ENCODE measurements around the gene GUCA1A.
"Not testable (repeated sequence)": the region's sequence is repeated elsewhere in the genome, so short reads cannot be mapped to it uniquely, and the experiment has no call there.

The GUCA1A gene

DNA sequence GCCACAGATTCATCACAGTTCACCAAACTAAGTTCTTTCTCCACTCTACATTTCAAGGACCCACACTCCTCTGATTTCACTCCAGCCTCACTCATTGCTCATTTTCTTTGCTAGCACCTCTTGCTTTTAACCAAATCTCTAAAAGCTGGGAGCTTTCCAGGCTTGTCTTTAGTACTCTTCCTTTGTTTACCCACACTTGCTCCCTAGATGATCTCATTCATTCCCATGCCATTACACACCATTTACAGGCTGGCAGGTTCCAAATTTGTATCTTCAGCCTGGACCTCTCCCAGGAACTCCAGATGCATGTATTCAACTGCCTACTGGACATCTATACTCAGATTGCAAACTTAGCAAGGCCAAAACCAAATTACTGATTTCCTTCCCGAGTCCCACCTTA, 26.9 kb downstream of the GUCA1A start:
- no peak for TF ChIP-seq YY1 (IDR thresholded peaks at IDR 0.05; ENCODE audit: insufficient read depth, insufficient read length)
- TF ChIP-seq SUZ12 (IDR thresholded peaks at IDR 0.05; ENCODE audit: extremely low read depth, insufficient read depth, insufficient read length) = no peak
- no peak for TF ChIP-seq ZNF274 (IDR thresholded peaks at IDR 0.05; ENCODE audit: low read depth, low read length)
- H3K9me3 ChIP-seq (ENCODE audit: insufficient read depth, low read length) = no peaks in the 10 kb centered on the region
- no peak overlapping the region for H3K4me3 ChIP-seq (ENCODE audit: insufficient read length, low read depth)
- no peak overlapping the region for H3K9ac ChIP-seq (ENCODE audit: insufficient read length, low read depth)
- no peaks in the 10 kb centered on the region for H3K27me3 ChIP-seq (ENCODE audit: insufficient read depth, insufficient read length)
- H3K4me1 ChIP-seq (ENCODE audit: insufficient read depth, insufficient read length) = no peaks in the 10 kb centered on the region
- no peak for DNase-seq (ENCODE audit: low read depth, low spot score)
- no peaks in the 10 kb centered on the region for H3K36me3 ChIP-seq (ENCODE audit: insufficient read depth, insufficient read length, low read length)

DNA sequence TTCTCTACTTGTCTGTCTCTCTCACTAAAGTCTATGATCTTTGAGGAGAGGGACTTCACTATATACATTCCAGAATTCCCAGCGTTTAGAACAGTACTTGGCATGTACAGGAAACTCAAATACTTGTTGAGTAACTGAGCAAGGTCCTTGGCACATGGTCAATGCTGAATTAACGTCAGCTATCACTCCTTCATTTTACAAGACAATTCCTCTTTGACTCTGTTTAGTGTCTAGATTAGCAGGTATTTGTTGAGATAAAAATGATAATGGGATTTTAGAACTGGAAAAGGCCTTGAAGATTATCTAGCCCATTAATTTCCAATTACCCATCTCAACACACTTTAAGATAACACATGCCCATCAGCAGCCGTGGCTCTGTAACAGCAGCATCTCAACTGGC, 28.2 kb downstream of the GUCA1A start:
- Histone ChIP-seq H3K4me3 (ENCODE audit: insufficient read length, low read depth) (no peak overlapping the region), H3K9me3 (ENCODE audit: insufficient read depth, low read length) (no peaks in the 10 kb centered on the region), H3K4me1 (ENCODE audit: insufficient read depth, insufficient read length) (no peaks in the 10 kb centered on the region), H3K36me3 (ENCODE audit: insufficient read depth, insufficient read length, low read length) (no peaks in the 10 kb centered on the region), H3K27me3 (ENCODE audit: insufficient read depth, insufficient read length) (no peaks in the 10 kb centered on the region), H3K9ac (ENCODE audit: insufficient read length, low read depth) (no peak overlapping the region)
- DNase-seq (ENCODE audit: low read depth, low spot score) = no peak
- TF ChIP-seq SUZ12 (IDR thresholded peaks at IDR 0.05; ENCODE audit: extremely low read depth, insufficient read depth, insufficient read length) (no peak), ZNF274 (IDR thresholded peaks at IDR 0.05; ENCODE audit: low read depth, low read length) (no peak), YY1 (IDR thresholded peaks at IDR 0.05; ENCODE audit: insufficient read depth, insufficient read length) (no peak)

DNA sequence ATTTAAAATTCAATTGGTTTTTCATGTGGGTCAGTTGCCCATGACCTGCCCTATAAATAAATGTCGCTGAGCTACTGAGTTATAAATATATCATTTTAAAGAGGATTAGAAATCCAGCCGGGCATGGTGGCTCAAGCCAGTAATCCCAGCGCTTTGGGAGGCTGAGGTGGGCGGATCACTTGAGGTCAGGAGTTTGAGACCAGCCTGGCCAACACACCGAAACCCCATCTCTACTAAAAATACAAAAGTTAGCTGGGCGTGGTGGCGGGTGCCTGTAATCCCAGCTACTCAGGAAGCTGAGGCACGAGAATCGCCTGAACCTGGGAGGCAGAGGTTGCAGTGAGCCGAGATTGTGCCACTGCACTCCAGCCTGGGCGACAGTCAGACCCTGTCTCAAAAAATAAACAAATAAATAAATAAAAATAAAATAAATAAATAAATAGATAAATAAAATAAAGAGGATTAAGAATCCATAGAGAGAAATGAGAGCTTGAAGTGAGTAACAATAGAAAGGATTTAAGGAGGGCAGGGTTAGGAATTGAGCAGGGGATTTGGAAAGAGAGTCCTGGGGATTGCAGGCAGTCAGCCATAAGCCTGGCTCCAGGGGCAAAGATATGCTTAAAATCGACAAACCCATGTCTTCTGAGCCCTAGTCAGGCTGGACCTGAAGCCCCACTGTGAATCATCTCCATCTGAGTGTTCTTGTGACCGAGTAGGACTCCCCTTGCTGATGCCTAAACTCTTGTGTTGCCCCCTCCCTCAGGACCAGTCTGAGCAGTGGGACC, 29.2 kb downstream of the GUCA1A start:
- H3K27me3 ChIP-seq (ENCODE audit: insufficient read depth, insufficient read length); H3K4me1 ChIP-seq (ENCODE audit: insufficient read depth, insufficient read length); H3K36me3 ChIP-seq (ENCODE audit: insufficient read depth, insufficient read length, low read length); H3K9me3 ChIP-seq (ENCODE audit: insufficient read depth, low read length); H3K9ac ChIP-seq (ENCODE audit: insufficient read length, low read depth); H3K4me3 ChIP-seq (ENCODE audit: insufficient read length, low read depth); DNase-seq (ENCODE audit: low read depth, low spot score): not testable (repeated sequence)

DNA sequence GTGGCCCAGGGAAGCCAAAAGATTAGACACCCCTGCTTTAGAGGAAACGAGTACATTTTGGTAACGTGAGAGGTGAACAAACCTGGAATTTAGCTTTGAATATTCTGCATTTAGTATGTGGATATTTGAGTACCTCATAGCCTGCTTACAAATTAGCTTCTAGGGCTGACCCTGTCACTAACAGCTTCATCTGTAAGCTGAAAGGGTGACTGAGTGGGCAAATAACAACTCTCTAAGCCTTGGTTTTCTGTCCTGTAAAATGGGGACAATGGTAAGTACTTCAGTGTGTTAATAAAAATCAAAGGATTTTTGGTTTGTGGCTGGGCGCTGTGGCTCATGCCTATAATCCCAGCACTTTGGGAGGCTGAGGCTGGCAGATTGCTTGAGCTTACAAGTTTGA, 30.0 kb downstream of the GUCA1A start:
- no peak for DNase-seq (ENCODE audit: low read depth, low spot score)
- TF ChIP-seq SUZ12 (IDR thresholded peaks at IDR 0.05; ENCODE audit: extremely low read depth, insufficient read depth, insufficient read length) (no peak), YY1 (IDR thresholded peaks at IDR 0.05; ENCODE audit: insufficient read depth, insufficient read length) (no peak), ZNF274 (IDR thresholded peaks at IDR 0.05; ENCODE audit: low read depth, low read length) (no peak)
- H3K4me1 ChIP-seq (ENCODE audit: insufficient read depth, insufficient read length) = no peaks in the 10 kb centered on the region
- H3K27me3 ChIP-seq (ENCODE audit: insufficient read depth, insufficient read length) = no peaks in the 10 kb centered on the region
- no peaks in the 10 kb centered on the region for H3K9me3 ChIP-seq (ENCODE audit: insufficient read depth, low read length)
- H3K4me3 ChIP-seq (ENCODE audit: insufficient read length, low read depth) = no peak overlapping the region
- H3K9ac ChIP-seq (ENCODE audit: insufficient read length, low read depth) = no peak overlapping the region
- no peaks in the 10 kb centered on the region for H3K36me3 ChIP-seq (ENCODE audit: insufficient read depth, insufficient read length, low read length)

DNA sequence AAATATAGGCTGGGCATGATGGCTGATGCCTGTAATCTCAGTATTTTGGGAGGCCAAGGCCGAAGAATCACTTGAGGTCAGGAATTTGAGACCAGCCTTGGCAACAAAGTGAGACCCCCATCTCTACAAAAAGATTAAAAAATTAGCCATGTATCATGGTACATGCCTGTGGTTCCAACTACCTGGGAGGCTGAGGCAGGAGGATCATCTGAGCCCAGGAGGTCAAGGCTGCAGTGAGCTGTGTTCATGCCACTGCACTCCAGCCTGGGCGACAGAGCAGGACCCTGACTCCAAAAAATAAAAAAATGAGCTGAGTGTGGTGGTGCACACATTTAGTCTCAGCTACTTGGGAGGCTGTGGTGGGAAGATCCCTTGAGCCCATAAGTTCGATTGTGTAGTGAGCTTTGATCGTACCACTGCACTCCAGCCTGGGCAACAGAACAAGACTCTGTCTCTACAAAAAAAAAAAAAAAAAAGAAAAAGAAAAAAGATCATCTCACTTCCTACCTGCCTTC, 31.7 kb downstream of the GUCA1A start:
- TF ChIP-seq ZNF274 (IDR thresholded peaks at IDR 0.05; ENCODE audit: low read depth, low read length) = no peak
- no peak for TF ChIP-seq SUZ12 (IDR thresholded peaks at IDR 0.05; ENCODE audit: extremely low read depth, insufficient read depth, insufficient read length)
- TF ChIP-seq YY1 (IDR thresholded peaks at IDR 0.05; ENCODE audit: insufficient read depth, insufficient read length) = no peak
- H3K9me3 ChIP-seq (ENCODE audit: insufficient read depth, low read length) = no peaks in the 10 kb centered on the region
- DNase-seq (ENCODE audit: low read depth, low spot score) = no peak
- H3K4me3 ChIP-seq (ENCODE audit: insufficient read length, low read depth) = no peak overlapping the region
- H3K36me3 ChIP-seq (ENCODE audit: insufficient read depth, insufficient read length, low read length) = peaks cover 11% of the 10 kb centered on the region
- H3K9ac ChIP-seq (ENCODE audit: insufficient read length, low read depth) = no peak overlapping the region
- H3K27me3 ChIP-seq (ENCODE audit: insufficient read depth, insufficient read length) = no peaks in the 10 kb centered on the region
- H3K4me1 ChIP-seq (ENCODE audit: insufficient read depth, insufficient read length) = no peaks in the 10 kb centered on the region

GRCh38 chr6:42207559-42207958, 34.4 kb downstream of the GUCA1A start:
- not testable (repeated sequence) for H3K4me3 ChIP-seq (ENCODE audit: insufficient read length, low read depth); H3K27me3 ChIP-seq (ENCODE audit: insufficient read depth, insufficient read length); H3K4me1 ChIP-seq (ENCODE audit: insufficient read depth, insufficient read length); H3K9ac ChIP-seq (ENCODE audit: insufficient read length, low read depth); H3K9me3 ChIP-seq (ENCODE audit: insufficient read depth, low read length); DNase-seq (ENCODE audit: low read depth, low spot score)
- peaks cover 27% of the 10 kb centered on the region for H3K36me3 ChIP-seq (ENCODE audit: insufficient read depth, insufficient read length, low read length)

- no peaks in the 10 kb centered on the region for H3K4me1 ChIP-seq (ENCODE audit: insufficient read depth, insufficient read length)
- no peak for DNase-seq (ENCODE audit: low read depth, low spot score)
- TF ChIP-seq SUZ12 (IDR thresholded peaks at IDR 0.05; ENCODE audit: extremely low read depth, insufficient read depth, insufficient read length) (no peak), YY1 (IDR thresholded peaks at IDR 0.05; ENCODE audit: insufficient read depth, insufficient read length) (no peak), ZNF274 (IDR thresholded peaks at IDR 0.05; ENCODE audit: low read depth, low read length) (no peak)
- no peak overlapping the region for H3K4me3 ChIP-seq (ENCODE audit: insufficient read length, low read depth)
- H3K27me3 ChIP-seq (ENCODE audit: insufficient read depth, insufficient read length) = no peaks in the 10 kb centered on the region
- peaks cover 40% of the 10 kb centered on the region for H3K36me3 ChIP-seq (ENCODE audit: insufficient read depth, insufficient read length, low read length)
- H3K9ac ChIP-seq (ENCODE audit: insufficient read length, low read depth) = no peak overlapping the region
- no peaks in the 10 kb centered on the region for H3K9me3 ChIP-seq (ENCODE audit: insufficient read depth, low read length)
Observed at GRCh38 chr6:42210551-42210950, 37.4 kb downstream of the GUCA1A start.

All from NT2/D1 (cell line).